OCI-LY3 (cell line): ENCODE data around the gene HHAT.

ENCODE experiments used
- CTCF ChIP-seq: fragments of 200-600, 300-600 bp; sonication (generic); IDR thresholded peaks from 2 replicates; pipeline ENCODE4 v1.5.1; 2014; ENCODE audit warnings: antibody characterized with exemption, low read length, low read depth
- EZH2phosphoT487 ChIP-seq: fragments of 200-600 bp; shearing (Covaris generic); IDR thresholded peaks from 2 replicates; pipeline ENCODE4 v1.6.1; 2018; ENCODE audit warnings: antibody characterized with exemption, mixed run types, low read depth

GRCh38 chr1:210457568-210457967 lies 128.9 kb downstream of the HHAT start:
- TF ChIP-seq CTCF (no peak), EZH2phosphoT487 (no peak)
